IPS-15b (cell line): Measurements from ENCODE around the gene GPR22.

Source experiments
- H3K27me3 ChIP-seq: one replicate; pipeline ENCODE4 v1.6.1; 2013; ENCODE audit warnings: low read length; ENCODE audit not compliant: control insufficient read depth, insufficient read depth
- H3K36me3 ChIP-seq: one replicate; pipeline ENCODE4 v1.6.1; 2013; ENCODE audit warnings: low read length; ENCODE audit not compliant: control insufficient read depth, insufficient read depth
- H3K4me1 ChIP-seq: one replicate; pipeline ENCODE4 v1.6.1; 2013; ENCODE audit warnings: mild to moderate bottlenecking, low read length; ENCODE audit not compliant: control insufficient read depth, insufficient read depth
- H3K4me3 ChIP-seq: one replicate; pipeline ENCODE4 v1.5.1; 2013; ENCODE audit warnings: low read depth, low read length
- H3K9ac ChIP-seq: one replicate; pipeline ENCODE4 v1.6.1; 2013; ENCODE audit warnings: low read depth, mild to moderate bottlenecking, low read length
- H3K9me3 ChIP-seq: one replicate; pipeline ENCODE4 v1.6.1; 2013; ENCODE audit warnings: mild to moderate bottlenecking, low read length; ENCODE audit not compliant: control insufficient read depth, insufficient read depth

Gene GPR22

GRCh38 chr7:107453388-107453787 lies 16.5 kb upstream of the GPR22 start:
- Histone ChIP-seq H3K4me1 (no peaks in the 10 kb centered on the region), H3K4me3 (no peak overlapping the region), H3K9ac (no peak overlapping the region), H3K27me3 (no peaks in the 10 kb centered on the region), H3K36me3 (no peaks in the 10 kb centered on the region), H3K9me3 (no peaks in the 10 kb centered on the region)

GRCh38 chr7:107461938-107462533 lies 7.8 kb upstream of the GPR22 start:
- Histone ChIP-seq H3K36me3 (no peaks in the 10 kb centered on the region), H3K9me3 (no peaks in the 10 kb centered on the region), H3K4me3 (no peak overlapping the region), H3K4me1 (peaks cover 4% of the 10 kb centered on the region), H3K9ac (no peak overlapping the region), H3K27me3 (no peaks in the 10 kb centered on the region)

GRCh38 chr7:107463139-107464078 lies 6.4 kb upstream of the GPR22 start:
- Histone ChIP-seq H3K27me3 (no peaks in the 10 kb centered on the region), H3K4me1 (peaks cover 4% of the 10 kb centered on the region), H3K9ac (no peak overlapping the region), H3K9me3 (no peaks in the 10 kb centered on the region), H3K4me3 (no peak overlapping the region), H3K36me3 (no peaks in the 10 kb centered on the region)

GRCh38 chr7:107464666-107465226 lies 5.1 kb upstream of the GPR22 start:
- Histone ChIP-seq H3K36me3 (no peaks in the 10 kb centered on the region), H3K27me3 (no peaks in the 10 kb centered on the region), H3K9me3 (no peaks in the 10 kb centered on the region), H3K9ac (no peak overlapping the region), H3K4me3 (no peak overlapping the region), H3K4me1 (peaks cover 4% of the 10 kb centered on the region)

GRCh38 chr7:107467972-107468371 lies 1.9 kb upstream of the GPR22 start:
- H3K9ac ChIP-seq, result no peak overlapping the region
- no peaks in the 10 kb centered on the region for H3K9me3 ChIP-seq
- no peaks in the 10 kb centered on the region for H3K36me3 ChIP-seq
- H3K4me3 ChIP-seq, result no peak overlapping the region
- peaks cover 7% of the 10 kb centered on the region for H3K4me1 ChIP-seq
- H3K27me3 ChIP-seq, result no peaks in the 10 kb centered on the region

GRCh38 chr7:107468824-107469223 lies 1.0 kb upstream of the GPR22 start:
- H3K9ac ChIP-seq, result no peak overlapping the region
- H3K9me3 ChIP-seq, result no peaks in the 10 kb centered on the region
- no peak overlapping the region for H3K4me3 ChIP-seq
- peaks cover 4% of the 10 kb centered on the region for H3K4me1 ChIP-seq
- H3K27me3 ChIP-seq, result no peaks in the 10 kb centered on the region
- no peaks in the 10 kb centered on the region for H3K36me3 ChIP-seq

GRCh38 chr7:107471292-107472070 lies 1.6 kb downstream of the GPR22 start:
- no peaks in the 10 kb centered on the region for H3K36me3 ChIP-seq
- no peak overlapping the region for H3K9ac ChIP-seq
- peaks cover 4% of the 10 kb centered on the region for H3K4me1 ChIP-seq
- H3K4me3 ChIP-seq, result no peak overlapping the region
- no peaks in the 10 kb centered on the region for H3K27me3 ChIP-seq
- H3K9me3 ChIP-seq, result no peaks in the 10 kb centered on the region

GRCh38 chr7:107472116-107472515 lies 2.3 kb downstream of the GPR22 start:
- Histone ChIP-seq H3K27me3 (no peaks in the 10 kb centered on the region), H3K4me1 (peaks cover 4% of the 10 kb centered on the region), H3K9ac (no peak overlapping the region), H3K36me3 (no peaks in the 10 kb centered on the region), H3K9me3 (no peaks in the 10 kb centered on the region), H3K4me3 (no peak overlapping the region)

- Histone ChIP-seq H3K9me3 (no peaks in the 10 kb centered on the region), H3K9ac (no peak overlapping the region), H3K27me3 (no peaks in the 10 kb centered on the region), H3K4me1 (peaks cover 4% of the 10 kb centered on the region), H3K4me3 (no peak overlapping the region), H3K36me3 (no peaks in the 10 kb centered on the region)
Observed at GRCh38 chr7:107474104-107474521, 4.3 kb downstream of the GPR22 start.

- no peaks in the 10 kb centered on the region for H3K36me3 ChIP-seq
- H3K27me3 ChIP-seq, result no peaks in the 10 kb centered on the region
- no peaks in the 10 kb centered on the region for H3K9me3 ChIP-seq
- no peak overlapping the region for H3K9ac ChIP-seq
- H3K4me3 ChIP-seq, result no peak overlapping the region
- no peaks in the 10 kb centered on the region for H3K4me1 ChIP-seq
Observed at GRCh38 chr7:107479303-107479702, 9.4 kb downstream of the GPR22 start.

GRCh38 chr7:107480932-107481331 lies 11.1 kb downstream of the GPR22 start:
- Histone ChIP-seq H3K9me3 (no peaks in the 10 kb centered on the region), H3K9ac (no peak overlapping the region), H3K4me3 (no peak overlapping the region), H3K27me3 (no peaks in the 10 kb centered on the region), H3K4me1 (no peaks in the 10 kb centered on the region), H3K36me3 (no peaks in the 10 kb centered on the region)
